Hypothalamus (tissue), 51 donors: ENCODE data around the gene PRG3.

Experiments
- DNase-seq, 51 donors: peaks; one replicate each; lab custom pipeline; 2025; lab: John Stamatoyannopoulos, UW

PRG3 gene

DNA sequence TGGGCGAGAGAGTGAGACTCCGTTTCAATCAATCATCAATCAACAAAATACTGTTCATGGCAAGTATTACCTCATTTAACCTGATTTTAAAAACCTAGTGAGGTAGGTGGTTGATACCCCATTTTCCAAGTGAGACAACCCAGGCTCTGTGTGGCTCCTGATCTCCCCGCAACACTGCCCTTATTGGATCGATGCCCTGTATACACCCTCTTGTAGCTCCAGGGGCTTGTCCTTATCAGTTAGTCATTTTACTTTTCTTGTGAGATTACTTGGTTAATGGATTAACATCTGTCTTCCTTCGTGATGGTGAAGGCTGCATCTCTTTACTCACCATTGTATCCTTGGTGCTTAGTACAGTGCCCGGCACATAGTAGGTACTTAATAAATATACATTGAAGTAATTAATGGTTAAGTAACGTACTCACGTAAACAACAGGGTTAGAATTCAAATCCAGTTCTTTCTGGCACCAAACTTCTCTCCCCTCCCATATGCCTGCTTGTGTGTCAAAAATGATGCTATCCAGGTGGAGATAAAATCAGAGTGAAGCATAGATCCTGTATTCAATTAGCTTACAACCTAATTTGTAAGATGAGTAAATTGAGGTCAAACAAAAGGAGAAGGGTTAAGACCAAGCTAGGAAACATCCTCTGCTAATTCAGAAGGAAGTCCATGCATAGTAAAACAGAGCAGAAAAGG is 11.3 kb upstream of the PRG3 start:
- no peak for DNase-seq

DNA sequence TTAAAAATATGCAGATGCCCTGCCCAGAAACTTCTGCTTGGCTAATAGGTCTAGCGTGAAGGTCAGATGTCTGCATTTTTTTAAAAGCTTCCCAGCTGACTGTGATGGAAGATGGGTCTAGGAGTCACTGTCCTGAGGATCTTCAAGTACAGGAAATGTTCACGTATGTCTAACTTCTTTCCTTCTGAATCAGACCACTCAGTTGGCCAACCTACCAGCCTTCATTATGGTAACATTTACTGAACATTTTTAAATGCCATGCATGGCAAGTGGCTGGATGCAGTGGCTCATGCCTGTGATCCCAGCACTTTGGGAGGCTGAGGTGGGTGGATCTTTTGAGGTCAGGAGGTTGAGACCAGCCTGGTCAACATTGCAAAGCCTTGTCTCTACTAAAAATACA is 10.6 kb upstream of the PRG3 start:
- no peak for DNase-seq

DNA sequence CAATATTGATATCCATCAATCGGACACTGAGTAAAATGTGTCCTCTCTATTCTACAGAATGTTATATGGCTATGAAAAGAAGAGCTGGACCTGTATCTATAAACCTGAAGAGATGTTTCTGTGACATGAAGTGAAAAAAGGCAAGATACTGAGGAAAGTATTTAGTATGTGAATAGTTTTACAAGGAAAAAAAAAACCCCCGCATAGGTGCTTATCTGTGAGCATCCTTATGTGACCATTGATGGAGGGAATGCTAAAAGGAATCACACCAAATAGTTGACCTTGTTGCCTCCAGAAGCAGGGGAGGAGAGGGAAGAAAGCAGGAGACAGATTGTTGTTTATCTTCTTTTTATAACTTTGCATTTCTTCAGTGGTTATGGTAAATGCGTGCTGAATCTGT is 10.2 kb upstream of the PRG3 start:
- DNase-seq = no peak

DNA sequence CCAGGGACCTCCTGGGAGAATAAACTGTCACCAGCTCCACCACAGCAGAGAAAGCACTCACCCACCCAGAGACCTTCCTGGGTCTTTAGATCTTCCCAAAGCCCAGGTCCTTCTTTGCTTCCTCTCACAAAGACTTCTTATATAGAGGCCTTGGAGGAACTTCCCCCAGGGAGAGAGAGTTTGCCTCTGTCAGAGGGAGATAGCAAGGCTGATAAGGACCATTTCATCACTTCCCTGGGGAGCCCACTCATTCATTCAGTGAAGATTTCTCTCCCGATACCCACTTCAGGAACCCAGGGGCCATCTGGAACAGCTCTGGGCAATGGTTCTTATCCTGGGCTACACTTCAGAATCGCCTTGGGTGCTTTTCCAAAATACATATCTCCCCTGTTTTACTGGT is 9.6 kb upstream of the PRG3 start, which contains the start of gene PRG2:
TSS of gene PRG2 (minus strand) at position 116 of the 400 bp plus-strand sequence. CDS start 706 bp downstream, outside the sequence.
- DNase-seq = no peak

DNA sequence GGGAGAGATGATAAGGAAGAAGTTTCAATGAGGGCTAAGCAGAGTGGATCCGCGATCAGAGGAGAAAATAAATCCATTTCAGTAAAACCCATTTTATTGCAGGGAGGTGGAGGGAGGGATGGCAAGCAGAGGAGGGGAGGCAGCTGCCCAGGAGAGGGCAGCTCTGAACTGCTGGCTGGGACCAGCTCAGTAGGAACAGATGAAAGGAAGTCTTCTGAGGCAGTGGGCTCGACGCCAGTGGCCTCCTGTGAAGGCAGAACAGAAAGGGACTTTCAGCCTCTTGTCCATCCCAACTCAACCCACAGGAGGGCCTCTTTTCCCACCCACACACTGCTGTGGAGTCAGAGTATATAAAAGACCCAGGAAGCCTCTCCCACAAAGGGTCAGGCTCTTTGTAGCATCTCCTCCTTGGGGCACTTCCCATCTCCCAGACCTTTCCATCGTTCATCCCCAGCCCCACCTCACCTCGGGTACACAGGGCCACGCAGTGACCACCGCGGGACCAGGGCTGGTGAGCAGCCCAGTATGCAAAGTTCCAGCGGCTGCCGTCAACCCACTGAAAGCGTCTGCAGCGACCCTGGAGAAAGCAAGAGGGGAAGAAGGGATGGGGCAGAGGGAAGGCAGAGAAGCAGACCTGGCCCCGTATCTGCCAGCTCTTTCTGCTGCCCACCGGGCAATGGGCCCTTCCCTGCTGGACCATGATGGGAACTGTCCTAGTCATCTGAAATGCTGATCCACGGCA is 6.5 kb upstream of the PRG3 start:
- peak in 24 of 51 donors; percentile 1 to 49 (median 18) for DNase-seq

DNA sequence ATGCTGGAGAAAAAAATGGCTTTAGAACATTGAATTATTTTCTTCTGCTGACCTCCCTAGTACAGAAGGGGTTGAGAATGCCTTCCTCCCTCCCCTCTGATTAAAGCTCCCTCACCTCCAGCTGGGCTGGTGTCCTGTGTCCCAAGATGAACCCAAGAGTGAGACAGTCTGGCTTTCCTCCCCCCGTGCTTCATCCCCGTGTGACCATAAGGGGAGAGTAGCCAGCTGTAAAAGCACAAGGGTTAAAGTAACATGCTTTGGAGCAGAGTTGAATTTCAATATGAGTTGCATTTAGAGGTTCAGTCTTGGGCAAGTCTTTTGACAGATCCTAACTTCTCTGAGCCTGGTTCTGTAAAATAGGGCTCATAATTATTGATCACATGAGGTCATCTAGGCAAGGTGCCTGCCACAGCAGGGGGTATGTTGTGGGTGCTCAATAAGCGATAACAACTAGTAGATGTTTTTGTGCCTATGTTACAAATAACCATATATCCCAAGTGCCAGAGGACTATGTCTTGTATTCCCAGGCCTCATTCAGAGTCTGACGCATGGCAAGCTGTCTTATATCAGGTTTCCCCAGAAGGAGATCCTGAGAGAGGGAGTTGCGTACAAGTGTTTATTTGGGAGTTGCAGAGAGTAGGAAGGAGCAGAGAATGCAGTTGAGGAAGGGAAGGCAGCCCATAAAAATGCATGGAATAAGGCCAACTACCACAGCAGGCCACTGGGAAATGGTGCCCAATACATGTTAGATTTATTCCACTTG is 5.4 kb upstream of the PRG3 start:
- no peak for DNase-seq

DNA sequence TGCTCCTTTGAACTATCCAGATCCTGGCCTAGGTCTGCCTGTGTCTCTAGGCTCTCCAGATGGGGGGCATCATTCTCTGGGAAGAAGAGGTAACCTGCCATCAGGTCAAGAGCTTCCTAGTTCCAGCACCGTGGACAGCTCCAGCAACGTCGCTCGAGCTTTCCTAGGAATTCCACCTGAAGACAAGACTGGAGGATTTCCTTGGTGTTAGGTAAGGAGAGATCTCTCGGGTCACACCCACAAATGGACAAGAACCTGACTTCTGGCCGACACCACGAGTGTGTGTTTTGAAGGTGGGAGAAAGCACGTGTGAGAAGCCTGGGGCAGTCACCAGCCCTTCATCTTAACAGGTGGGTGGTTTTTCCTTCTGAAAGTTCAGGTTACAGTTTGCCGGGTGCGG is 1.2 kb downstream of the PRG3 start:
- no peak for DNase-seq

DNA sequence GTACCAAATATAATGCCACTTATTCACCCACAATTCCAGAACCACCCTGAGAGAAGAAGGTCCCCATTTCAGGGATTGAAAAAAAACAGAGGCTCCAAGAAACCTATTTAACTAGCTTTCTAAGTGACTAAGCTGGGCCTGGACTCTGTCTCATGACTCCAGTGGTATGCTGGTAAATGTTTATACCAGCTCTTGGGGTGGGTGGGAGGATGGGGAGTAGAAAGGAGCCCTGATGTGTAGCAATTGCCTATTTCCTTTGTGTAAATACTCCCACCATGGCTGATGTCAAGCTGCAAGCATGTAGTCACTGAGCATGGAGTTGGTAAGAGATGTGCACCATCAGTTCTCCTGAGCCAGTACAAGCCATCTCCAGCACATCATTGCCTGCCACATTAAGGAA is 2.8 kb downstream of the PRG3 start:
- DNase-seq = peak in 1 of 51 donors; percentile 2

DNA sequence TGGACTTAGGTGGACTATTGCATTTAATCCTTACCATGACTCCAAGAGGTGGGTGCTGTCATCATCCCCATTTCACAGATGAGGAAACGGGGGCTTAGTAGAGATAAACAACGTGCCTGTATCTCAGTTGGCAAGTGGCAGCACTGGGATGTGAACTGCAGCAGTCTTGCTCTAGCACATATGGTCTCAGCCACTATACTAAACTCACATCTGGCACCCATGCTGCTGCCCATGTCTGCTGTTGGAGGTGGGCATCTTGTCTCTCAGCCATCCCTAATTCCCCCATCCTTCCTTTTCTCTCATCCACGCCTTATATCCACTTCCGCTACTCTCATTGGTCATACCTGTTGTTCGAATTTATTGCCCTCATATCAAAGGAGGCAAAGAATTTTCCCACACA is 3.8 kb downstream of the PRG3 start:
- DNase-seq = peak in 1 of 51 donors; percentile 1

DNA sequence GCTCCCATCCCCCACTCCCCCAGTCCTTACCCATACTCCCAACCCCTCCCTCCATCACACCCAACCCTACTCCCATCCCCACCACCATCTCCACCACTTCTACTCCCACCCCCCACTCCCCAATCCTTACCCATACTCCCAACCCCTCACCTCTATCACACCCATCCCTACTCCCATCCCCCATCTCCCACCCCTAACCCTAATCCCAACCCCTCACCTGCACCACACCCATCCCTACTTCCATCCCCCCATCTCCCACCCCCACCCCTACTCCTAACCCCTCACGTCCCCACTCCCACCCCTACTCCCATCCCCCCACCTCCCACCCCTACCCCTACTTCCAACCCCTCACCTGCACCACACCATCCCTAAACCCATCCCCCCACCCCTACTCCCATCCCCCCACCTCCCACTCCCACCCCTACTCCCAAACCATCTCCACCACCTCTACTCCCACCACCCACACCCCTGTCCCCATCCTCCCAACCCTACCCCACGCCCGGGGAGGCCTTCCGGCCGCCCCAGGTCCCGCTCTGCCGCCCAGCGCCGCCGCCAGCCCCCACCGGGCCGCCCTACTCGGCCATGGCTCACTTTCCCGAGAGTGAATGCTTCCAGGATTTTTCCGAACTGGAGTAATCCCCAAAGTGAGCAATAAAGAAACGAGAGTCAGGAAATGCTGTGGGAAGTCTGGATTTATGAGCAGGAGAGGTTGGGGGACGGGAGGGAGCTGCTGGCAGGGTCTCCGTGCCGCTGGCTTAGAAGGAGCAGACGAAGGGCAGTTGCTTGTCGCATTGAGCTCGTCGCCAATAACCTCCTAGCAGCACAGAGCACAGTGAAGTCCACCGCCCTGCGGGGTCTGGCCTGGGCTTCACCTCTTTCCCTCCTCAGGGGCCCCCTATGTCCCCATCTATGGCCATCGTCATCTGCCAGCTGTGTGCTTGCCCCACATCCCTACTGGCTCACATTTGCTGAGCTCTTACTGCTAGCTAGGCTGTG is 4.6 kb downstream of the PRG3 start:
- no peak for DNase-seq

DNA sequence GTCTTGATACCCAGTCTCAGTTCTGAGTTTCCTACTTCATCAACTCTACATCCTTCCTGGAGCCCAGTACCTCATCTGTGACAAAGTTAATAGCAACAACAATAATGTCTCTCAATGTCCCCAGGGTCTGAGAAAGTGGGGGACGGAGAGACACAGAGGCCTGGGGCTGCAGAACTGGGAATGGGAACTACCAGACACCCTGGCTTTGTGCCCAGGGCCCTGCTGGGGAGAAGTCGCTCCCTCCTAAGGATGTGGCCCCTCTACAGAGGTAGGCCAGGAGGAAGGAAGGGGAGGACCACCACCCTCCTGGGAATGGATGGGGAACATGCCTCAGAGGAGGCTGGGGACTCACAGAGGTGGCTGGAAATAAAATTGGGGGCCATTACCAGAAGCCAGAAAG is 5.5 kb downstream of the PRG3 start:
- no peak for DNase-seq

DNA sequence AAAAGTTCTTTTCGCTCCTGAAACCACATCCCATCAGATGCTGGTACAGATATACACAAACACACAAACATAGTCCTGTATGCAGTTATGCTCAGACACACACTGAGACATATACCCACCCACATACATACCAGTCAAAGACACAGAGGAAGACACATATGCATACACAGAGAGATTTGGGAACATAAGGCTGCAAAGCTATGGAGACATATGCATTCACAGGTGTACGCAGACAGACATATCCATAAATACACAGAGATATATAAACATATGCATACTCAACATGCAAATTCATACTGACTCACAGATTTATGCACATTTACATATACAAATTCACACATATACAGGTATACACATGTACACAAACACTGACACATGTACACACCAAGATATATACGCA is 6.0 kb downstream of the PRG3 start:
- no peak for DNase-seq

DNA sequence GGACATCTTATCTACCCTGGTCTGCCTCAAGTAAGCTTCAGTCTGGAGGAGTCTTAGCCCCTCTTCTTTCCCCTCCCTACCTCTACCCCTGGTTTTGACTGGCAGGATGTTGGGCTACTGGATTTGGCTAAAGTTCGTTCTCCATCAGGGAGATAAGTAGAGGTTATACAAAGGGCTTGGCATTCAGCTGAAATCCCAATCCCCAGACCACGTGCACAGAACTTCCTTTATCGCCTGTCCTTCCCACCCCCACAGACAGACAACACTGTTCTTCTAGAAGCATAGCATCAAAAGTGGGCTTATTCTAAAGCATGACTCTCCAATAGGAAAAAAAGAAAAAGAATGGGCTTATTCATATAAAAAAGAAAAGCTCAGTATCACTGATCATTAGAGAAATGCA is 7.8 kb downstream of the PRG3 start:
- DNase-seq = no peak

DNA sequence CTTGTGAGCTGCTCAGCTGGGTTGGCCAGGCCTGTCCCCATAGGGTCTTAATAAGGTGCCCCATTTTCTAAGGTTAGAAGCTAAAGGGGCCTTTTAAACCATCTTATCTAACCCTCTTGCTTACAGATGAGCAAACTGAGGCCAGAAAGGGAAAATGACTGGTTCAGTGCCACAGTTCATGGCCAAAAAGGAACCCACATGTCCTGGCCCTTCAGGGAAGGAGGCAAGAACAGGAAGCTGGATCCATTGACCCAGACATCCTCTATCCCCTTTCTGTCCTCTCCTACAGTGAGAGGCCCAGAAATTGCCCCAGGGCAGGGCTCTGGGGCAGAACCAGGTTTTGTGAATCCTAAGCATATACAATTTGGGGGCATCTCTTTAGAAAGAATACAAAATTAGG is 10.0 kb downstream of the PRG3 start:
- no peak for DNase-seq

DNA sequence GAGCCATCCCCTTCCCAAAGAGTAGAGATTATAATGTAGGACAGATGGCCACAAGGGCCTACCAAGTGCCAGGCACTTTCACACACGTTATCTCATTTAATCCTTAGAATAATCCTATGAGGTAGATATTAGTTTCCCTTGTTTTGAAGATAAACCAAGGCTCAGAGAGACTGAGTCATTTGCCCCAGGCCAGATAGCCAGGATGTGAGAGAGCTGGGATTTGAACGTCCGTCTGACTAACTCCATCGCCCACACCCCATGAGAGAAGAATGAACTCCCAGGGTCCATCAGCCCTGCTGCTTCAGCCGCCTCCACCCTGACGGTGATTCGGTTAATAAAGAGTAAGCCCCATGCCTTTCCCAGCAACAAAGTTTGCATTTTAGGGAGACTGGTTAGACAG is 10.7 kb downstream of the PRG3 start:
- DNase-seq = no peak

DNA sequence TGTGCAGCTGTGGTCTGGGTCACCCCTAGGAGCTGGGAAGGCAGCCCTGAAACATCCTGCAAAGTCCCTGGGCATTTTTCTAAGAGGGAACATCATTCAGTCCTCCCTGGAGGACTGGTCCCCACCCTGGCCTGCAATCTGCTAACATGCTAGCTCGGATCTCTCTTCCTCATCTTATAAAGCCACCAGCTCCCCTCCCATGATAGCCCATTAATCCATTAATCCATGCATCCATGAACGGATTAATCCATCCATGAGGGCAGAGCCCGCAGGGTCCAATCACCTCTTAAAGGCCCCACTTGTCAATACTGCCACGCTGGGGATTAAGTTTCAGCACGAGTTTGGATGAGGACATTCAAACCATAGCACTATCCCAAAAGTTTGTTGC is 12.1 kb downstream of the PRG3 start:
- no peak for DNase-seq

DNA sequence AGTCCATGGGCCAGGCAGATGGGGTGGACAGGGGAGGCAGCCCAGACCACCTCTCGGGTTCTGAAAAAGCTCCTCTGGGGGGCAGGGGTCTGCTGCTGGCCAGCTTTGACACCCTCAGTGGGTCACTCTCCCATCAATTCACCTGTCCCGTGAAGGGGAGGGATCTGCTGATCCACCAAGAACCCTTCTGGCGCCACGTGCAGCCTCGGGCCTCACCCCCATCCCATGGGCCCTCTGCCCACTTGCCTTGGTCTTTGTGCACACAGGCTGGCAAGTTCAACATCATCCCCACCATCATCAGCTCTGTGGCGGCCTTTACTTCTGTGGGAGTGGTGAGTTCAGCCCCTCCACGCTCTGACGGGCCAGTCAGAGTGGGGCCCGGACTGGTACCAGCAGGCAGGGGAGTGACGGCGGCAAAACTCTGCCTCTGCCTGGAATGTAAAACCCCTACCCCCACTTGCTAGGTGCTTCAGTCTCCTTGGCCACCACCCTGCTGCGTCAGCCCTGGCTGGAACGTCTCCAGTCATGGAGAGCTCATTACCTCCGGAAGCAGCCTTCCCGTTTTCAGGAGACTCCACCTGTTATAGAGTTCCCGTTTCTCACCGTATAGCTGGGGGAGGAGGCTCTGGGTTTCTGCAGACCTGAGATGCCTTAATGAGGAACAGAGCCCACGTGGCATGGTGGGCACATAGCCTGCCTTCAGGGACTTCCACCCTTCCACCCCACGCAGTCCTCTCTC is 12.7 kb downstream of the PRG3 start:
- no peak for DNase-seq

DNA sequence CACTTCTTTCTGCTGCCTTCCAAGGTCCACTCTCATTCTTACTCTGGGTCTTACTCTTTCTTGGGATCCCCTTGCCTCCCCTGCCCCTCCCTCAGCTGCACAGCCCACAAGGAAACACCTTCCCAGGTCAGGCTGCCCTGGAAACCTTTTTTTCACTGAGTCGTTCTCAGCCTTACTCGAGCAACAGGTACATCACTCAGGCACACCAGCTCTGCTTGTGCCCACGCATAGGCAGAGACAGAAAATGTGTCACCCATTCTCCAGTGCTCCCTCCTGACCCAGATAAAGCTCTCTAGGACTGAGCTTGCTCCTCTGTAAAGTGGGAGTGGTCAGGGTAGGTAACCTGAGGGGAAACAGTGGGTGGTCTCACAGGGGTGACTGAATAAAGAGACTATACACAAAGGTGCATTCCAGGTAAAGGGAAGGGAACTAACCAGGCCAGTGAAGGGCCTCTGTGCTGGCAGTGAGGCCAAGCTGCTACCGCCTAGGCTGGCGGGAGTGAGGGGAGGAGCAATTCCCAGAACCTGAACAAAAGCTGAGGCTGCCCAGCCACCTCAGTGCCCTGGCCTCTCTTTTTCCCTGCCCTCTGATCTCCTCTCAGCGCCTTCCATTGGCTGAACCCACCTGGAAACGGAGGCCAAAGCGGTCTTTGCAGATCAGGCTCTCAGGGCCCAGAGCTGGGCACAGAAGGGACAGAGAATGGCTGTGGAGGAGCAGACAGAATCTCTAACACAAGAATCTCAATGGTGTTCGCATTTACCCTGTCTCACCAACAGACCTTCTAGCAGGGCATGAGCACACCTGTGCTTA is 15.9 kb downstream of the PRG3 start:
- no peak for DNase-seq
